IMR-90 (cell line): Measurements from ENCODE around the gene ATRX. TPM values are rescaled to one million over a fixed set of nuclear protein-coding genes. Genes with fewer than 3 reads are reported as not detected.
"Not testable (repeated sequence)": the region's sequence is repeated elsewhere in the genome, so short reads cannot be mapped to it uniquely, and the experiment has no call there.

Experiments
- ATAC-seq: fragments of 200-7000 bp; cut with Tn5 transposase; 2 replicates; pipeline ENCODE4 v1.9.1; 2020; ENCODE audit warnings: low read depth, mild to moderate bottlenecking, moderate library complexity
- BruUV-seq: library from RNA; stranded (reverse); fragments of 400-500 nt; replicated peaks from 2 replicates; lab custom pipeline; 2021; lab: Mats Ljungman, UMichigan
- CTCF ChIA-PET: fragments of 300-600 bp; formaldehyde crosslinking; extraction: SDS; loops from one replicate; lab custom pipeline; 2021; ENCODE audit warnings: antibody characterized with exemption; lab: Yijun Ruan, JAX
- POLR2A ChIA-PET: fragments of 300-600 bp; sonication (Branson Sonifier 250); formaldehyde crosslinking; loops from one replicate; lab custom pipeline; 2022; ENCODE audit warnings: antibody characterized with exemption; ENCODE audit not compliant: unreplicated experiment; lab: Charles Lee
- DNase-seq: peaks from one replicate; pipeline ENCODE4 v3.0.0; 2013
- H2AFZ ChIP-seq: replicated peaks from 2 replicates; pipeline ENCODE3; 2013; ENCODE audit warnings: low read length, mild to moderate bottlenecking; ENCODE audit not compliant: poor library complexity
- H2AK5ac ChIP-seq: 2 replicates; pipeline ENCODE4 v1.6.1; 2013; ENCODE audit warnings: low read depth, low read length, inconsistent platforms
- H2AK9ac ChIP-seq: replicated peaks from 2 replicates; pipeline ENCODE3; 2013; ENCODE audit warnings: mild to moderate bottlenecking, low read depth, low read length, moderate library complexity; ENCODE audit not compliant: poor library complexity
- H2BK120ac ChIP-seq: 2 replicates; pipeline ENCODE4 v1.6.1; 2013; ENCODE audit warnings: low read depth, low read length, inconsistent platforms
- H2BK15ac ChIP-seq: 3 replicates; pipeline ENCODE4 v1.6.1; 2013; ENCODE audit warnings: low read depth, low read length, inconsistent platforms
- H2BK20ac ChIP-seq: 2 replicates; pipeline ENCODE4 v1.6.1; 2013; ENCODE audit warnings: low read depth, mild to moderate bottlenecking, inconsistent platforms, low read length, moderate library complexity
- H2BK5ac ChIP-seq: 2 replicates; pipeline ENCODE4 v1.6.1; 2013; ENCODE audit warnings: mild to moderate bottlenecking, low read depth, low read length, inconsistent platforms; ENCODE audit not compliant: poor library complexity, severe bottlenecking
- H3K14ac ChIP-seq: replicated peaks from 2 replicates; pipeline ENCODE4 v1.6.1; 2013; ENCODE audit warnings: low read depth, low read length, inconsistent platforms
- H3K18ac ChIP-seq: 2 replicates; pipeline ENCODE4 v1.6.1; 2013; ENCODE audit warnings: low read depth, low read length, control low read depth
- H3K23ac ChIP-seq: 2 replicates; pipeline ENCODE4 v1.6.1; 2013; ENCODE audit warnings: low read depth, low read length, inconsistent platforms
- H3K27ac ChIP-seq: 2 replicates; pipeline ENCODE4 v1.5.1; 2013; ENCODE audit warnings: mild to moderate bottlenecking, control low read depth, low read length; ENCODE audit not compliant: insufficient read depth
- H3K27me3 ChIP-seq: 2 replicates; pipeline ENCODE4 v1.6.1; 2013; ENCODE audit warnings: low read length; ENCODE audit not compliant: control insufficient read depth, insufficient read depth
- H3K36me3 ChIP-seq: 2 replicates; pipeline ENCODE4 v1.6.1; 2013; ENCODE audit warnings: low read length, mixed read lengths; ENCODE audit not compliant: control insufficient read depth, insufficient read depth
- H3K4ac ChIP-seq: 2 replicates; pipeline ENCODE4 v1.6.1; 2013; ENCODE audit warnings: low read depth, low read length, inconsistent platforms
- H3K4me1 ChIP-seq: 2 replicates; pipeline ENCODE4 v1.6.1; 2013; ENCODE audit warnings: low read length, mixed read lengths; ENCODE audit not compliant: control insufficient read depth, insufficient read depth
- H3K4me2 ChIP-seq: 2 replicates; pipeline ENCODE4 v1.6.1; 2013; ENCODE audit warnings: low read depth, mild to moderate bottlenecking, control low read depth, low read length, moderate library complexity
- H3K4me3 ChIP-seq: 2 replicates; pipeline ENCODE4 v1.5.1; 2013; ENCODE audit warnings: low read depth, mild to moderate bottlenecking, control low read depth, low read length, moderate library complexity; ENCODE audit not compliant: insufficient read depth
- H3K56ac ChIP-seq: 2 replicates; pipeline ENCODE4 v1.6.1; 2013; ENCODE audit warnings: low read length, inconsistent platforms; ENCODE audit not compliant: insufficient read depth; ENCODE audit errors: extremely low read depth
- H3K79me1 ChIP-seq, 2 experiments: 2 replicates each; pipeline ENCODE4 v1.6.1; 2013; ENCODE audit warnings: low read length in 2 of 2, inconsistent platforms in 1 of 2, low read depth in 1 of 2
- H3K9ac ChIP-seq: 2 replicates; pipeline ENCODE4 v1.6.1; 2013; ENCODE audit warnings: low read depth, low read length, control low read depth
- H3K9me1 ChIP-seq: 2 replicates; pipeline ENCODE4 v1.6.1; 2013; ENCODE audit warnings: low read length, inconsistent platforms; ENCODE audit not compliant: insufficient read depth
- H3K9me3 ChIP-seq: 2 replicates; pipeline ENCODE4 v1.6.1; 2013; ENCODE audit warnings: low read length; ENCODE audit not compliant: control insufficient read depth, insufficient read depth
- H4K20me1 ChIP-seq: 2 replicates; pipeline ENCODE4 v1.6.1; 2013; ENCODE audit warnings: low read length, inconsistent platforms; ENCODE audit not compliant: insufficient read depth
- H4K5ac ChIP-seq: 2 replicates; pipeline ENCODE4 v1.6.1; 2013; ENCODE audit warnings: mild to moderate bottlenecking, low read depth, low read length, control low read depth
- H4K8ac ChIP-seq, 2 experiments: 2 replicates each; pipeline ENCODE4 v1.6.1; 2013; ENCODE audit warnings: low read depth in 2 of 2, low read length in 2 of 2, control low read depth in 1 of 2, inconsistent platforms in 1 of 2
- H4K91ac ChIP-seq: 2 replicates; pipeline ENCODE4 v1.6.1; 2013; ENCODE audit warnings: low read depth, low read length, inconsistent platforms; ENCODE audit not compliant: insufficient read depth
- POLR2A ChIP-seq: IDR thresholded peaks from 2 replicates; pipeline ENCODE4 v1.6.1; 2012; ENCODE audit warnings: mild to moderate bottlenecking, low read depth, low read length
- WGBS, 2 experiments: methylation state at CpG; one replicate each; pipeline versions ENCODE4 v1.1.5 to v1.1.7; 2013; ENCODE audit warnings: missing lambda C conversion rate in 2 of 2; ENCODE audit not compliant: insufficient read length in 1 of 2; ENCODE audit errors: extremely low coverage in 2 of 2; 5-methylcytosine and 5-hydroxymethylcytosine counted together
- dilution Hi-C: fragments of 300-500 bp; cut with HindIII; formaldehyde crosslinking; loops from one replicate; pipeline ENCODE4 v1.14.3; 2018; ENCODE audit warnings: low sequenced_read_pairs; ENCODE audit not compliant: unreplicated experiment
- in situ Hi-C: fragments of 300-500 bp; cut with MboI; formaldehyde crosslinking; loops from 3 replicates; pipeline ENCODE4 v1.14.3; 2019; ENCODE audit warnings: low sequenced_read_pairs, inconsistent platforms, mixed read lengths
- intact Hi-C: fragments of 100-400 bp; cut with micrococcal nuclease; formaldehyde crosslinking; loops from 2 replicates; pipeline ENCODE4 v1.10.0; 2022
- polyA plus RNA-seq, 3 experiments: library from polyadenylated mRNA; depleted of rRNA; stranded (reverse); fragments of >200 nt; gene quantifications; 2 replicates each; pipeline ENCODE4 v1.2.3, GENCODE V29; 2012; ENCODE audit warnings: low replicate concordance in 1 of 3
- total RNA-seq: library from RNA; depleted of rRNA; stranded (reverse); fragments of >200 nt; gene quantifications from 2 replicates; pipeline ENCODE4 v1.2.3, GENCODE V29; 2012

Gene ATRX
- total and polyA plus RNA-seq, 2 of the 4 experiments (the other 2 are of a cell fraction) = 20.7 to 73.8 TPM

DNA sequence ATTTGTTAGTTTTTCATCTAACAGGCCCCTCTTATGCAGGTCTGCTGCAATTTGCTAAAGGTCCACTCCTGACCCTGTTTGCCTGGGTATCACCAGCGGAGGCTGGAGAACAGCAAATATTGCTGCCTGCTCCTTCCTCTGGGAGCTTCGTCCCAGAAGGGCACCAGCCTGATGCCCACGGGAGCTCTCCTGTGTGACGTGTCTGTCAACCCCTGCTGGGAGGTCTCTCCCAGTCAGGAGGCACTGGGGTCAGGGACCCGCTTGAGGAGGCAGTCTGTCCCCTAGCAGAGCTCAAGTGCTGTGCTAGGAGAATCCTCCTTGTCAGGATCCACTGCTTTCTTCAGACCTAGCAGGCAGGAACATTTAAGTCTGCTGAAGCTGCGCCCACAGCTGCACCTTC is 30.5 kb downstream of the ATRX start:
- in situ Hi-C loops = no loop called here
- no peaks in the 10 kb centered on the region for H3K27me3 ChIP-seq
- ChIA-PET POLR2A (no interaction called here), CTCF (no interaction called here)
- no peak overlapping the region for H3K4ac ChIP-seq
- no peaks in the 10 kb centered on the region for H3K4me1 ChIP-seq
- H2AFZ ChIP-seq = no peak overlapping the region
- H3K18ac ChIP-seq = no peak overlapping the region
- no peak overlapping the region for H3K23ac ChIP-seq
- H3K9me3 ChIP-seq = no peaks in the 10 kb centered on the region; the same call in 1 of the 2 replicates
- H3K27ac ChIP-seq = no peak overlapping the region
- H3K4me3 ChIP-seq = no peak overlapping the region
- no peak overlapping the region for H2AK5ac ChIP-seq
- H4K91ac ChIP-seq = no peak overlapping the region
- no peak for ATAC-seq
- no peaks in the 10 kb centered on the region; the same call in 1 of the 2 replicates for H4K20me1 ChIP-seq
- H4K5ac ChIP-seq = no peak overlapping the region
- no peak overlapping the region for H2BK120ac ChIP-seq
- 0 out of 2 replicates have a peak, but pooled peaks cover 1% of the 10 kb centered on the region for H3K36me3 ChIP-seq
- intact Hi-C loops = no loop called here
- no peaks in the 10 kb centered on the region for H3K9me1 ChIP-seq
- DNase-seq = no peak
- dilution Hi-C loops = no loop called here
- H4K8ac ChIP-seq = no peak overlapping the region
- H3K79me1 ChIP-seq = peaks cover 0 to 2% of the 10 kb centered on the region in 2 experiments; a peak in 1 of 4 replicates
- H3K9ac ChIP-seq = no peak overlapping the region
- 87% methylated on average over 3 of the region's 6 CpGs; no CpG with 5 or more reads in 1 of the 2 experiments for WGBS, 2 experiments
- H2BK20ac ChIP-seq = no peak overlapping the region
- TF ChIP-seq POLR2A = no peak
- no peak overlapping the region for H2BK15ac ChIP-seq
- no peak overlapping the region for H3K56ac ChIP-seq
- H3K14ac ChIP-seq = no peak overlapping the region
- H2BK5ac ChIP-seq = no peak overlapping the region
- no peak overlapping the region for H3K4me2 ChIP-seq
- no peak overlapping the region for H2AK9ac ChIP-seq
- no TSS peak for BruUV-seq

GRCh38 chrX:77753942-77754341 is 32.1 kb downstream of the ATRX start:
- H3K79me1 ChIP-seq, H3K27ac ChIP-seq, H4K91ac ChIP-seq, H3K23ac ChIP-seq, H3K9me1 ChIP-seq, H3K4me2 ChIP-seq, H3K18ac ChIP-seq, H2BK120ac ChIP-seq, H3K9me3 ChIP-seq, in situ Hi-C loops, H2BK20ac ChIP-seq, H3K4me1 ChIP-seq, H3K56ac ChIP-seq, H3K14ac ChIP-seq, H4K5ac ChIP-seq, H3K36me3 ChIP-seq, dilution Hi-C loops, H4K20me1 ChIP-seq, H3K27me3 ChIP-seq, BruUV-seq, H3K9ac ChIP-seq, H3K4me3 ChIP-seq, intact Hi-C loops, H2BK5ac ChIP-seq, H2BK15ac ChIP-seq, DNase-seq, H3K4ac ChIP-seq, H2AK5ac ChIP-seq, H4K8ac ChIP-seq, H2AK9ac ChIP-seq, ATAC-seq, H2AFZ ChIP-seq, POLR2A ChIA-PET: not testable (repeated sequence)
- WGBS, 2 experiments = no CpG with 5 or more reads among the region's 1 CpG
- CTCF ChIA-PET = interaction anchor here (0.7 kb wide), 1 partner anchor 34 kb away, joined by 4 read pairs; no protein-coding TSS in a partner anchor
